Breast epithelium (tissue), 3 donors: Measurements from ENCODE around the gene SLBP.

Source experiments
- CTCF ChIP-seq, 3 donors: fragments of 450-650 bp; IDR thresholded peaks; one replicate each; pipeline ENCODE4 v1.5.1; 2016 to 2017; ENCODE audit warnings: antibody characterized with exemption in 3 of 3, mild to moderate bottlenecking in 3 of 3, moderate library complexity in 3 of 3
- POLR2A ChIP-seq: fragments of 450-650 bp; IDR thresholded peaks from one replicate; pipeline ENCODE4 v1.6.1; 2016; ENCODE audit warnings: antibody characterized with exemption, mild to moderate bottlenecking, moderate library complexity

- TF ChIP-seq POLR2A, result no peak
- TF ChIP-seq CTCF (IDR thresholded peaks at IDR 0.05), result no peak
These were observed 426 bp downstream of the SLBP start for GRCh38 chr4:1711571-1712215.
